WTC11 (cell line): ENCODE data around the gene OR2F1. TPM values are rescaled to one million over a fixed set of nuclear protein-coding genes. Genes with fewer than 3 reads are reported as not detected.

Source experiments
- ATAC-seq: fragments of 200-7000 bp; cut with Tn5 transposase; 2 replicates; pipeline ENCODE4 v1.10.0; 2021; ENCODE audit warnings: mild to moderate bottlenecking, moderate library complexity
- CTCF ChIA-PET: fragments of 300-600 bp; sonication (Branson Sonifier 250); formaldehyde crosslinking; loops from one replicate; lab custom pipeline; 2021; ENCODE audit warnings: antibody characterized with exemption; lab: Charles Lee
- POLR2A ChIA-PET: fragments of 350-600 bp; sonication (Branson Sonifier 250); formaldehyde crosslinking; loops from one replicate; lab custom pipeline; 2021; ENCODE audit warnings: antibody characterized with exemption; lab: Charles Lee
- DNase-seq: peaks from one replicate; pipeline ENCODE4 v3.0.0; 2021; ENCODE audit warnings: low spot score
- H3K27ac Mint-ChIP-seq: 2 replicates; pipeline ENCODE4 v1.8.0; 2021; ENCODE audit warnings: mixed read lengths
- H3K27me3 Mint-ChIP-seq: 2 replicates; pipeline ENCODE4 v1.8.0; 2021; ENCODE audit warnings: low read depth, mild to moderate bottlenecking, moderate library complexity, mixed read lengths
- H3K36me3 Mint-ChIP-seq: 2 replicates; pipeline ENCODE4 v1.8.0; 2021; ENCODE audit warnings: mixed read lengths
- H3K4me1 Mint-ChIP-seq: 2 replicates; pipeline ENCODE4 v1.8.0; 2022; ENCODE audit warnings: mixed read lengths
- H3K4me3 Mint-ChIP-seq: 2 replicates; pipeline ENCODE4 v1.8.0; 2021; ENCODE audit warnings: mild to moderate bottlenecking, moderate library complexity, mixed read lengths
- H3K9me3 Mint-ChIP-seq: 2 replicates; pipeline ENCODE4 v1.8.0; 2021; ENCODE audit warnings: mixed read lengths
- AFF4 ChIP-seq: sonication (generic); formaldehyde crosslinking; IDR thresholded peaks from 2 replicates; pipeline ENCODE4 v1.8.1; 2023; ENCODE audit warnings: mild to moderate bottlenecking, missing genetic modification reagents, borderline replicate concordance
- GABPB1 ChIP-seq: sonication (generic); formaldehyde crosslinking; IDR thresholded peaks from 2 replicates; pipeline ENCODE4 v1.8.1; 2023; ENCODE audit warnings: mild to moderate bottlenecking, missing genetic modification reagents
- GRHL2 ChIP-seq: fragments of 250-450 bp; sonication (Bioruptor Pico); IDR thresholded peaks from 2 replicates; pipeline ENCODE4 v1.8.0; 2022; ENCODE audit warnings: mild to moderate bottlenecking, moderate library complexity; ENCODE audit not compliant: insufficient replicate concordance, severe bottlenecking
- IRF2 ChIP-seq: sonication (generic); formaldehyde crosslinking; IDR thresholded peaks from 2 replicates; pipeline ENCODE4 v1.8.0; 2022; ENCODE audit warnings: low read depth, missing genetic modification reagents, borderline replicate concordance
- NFYB ChIP-seq: sonication (generic); formaldehyde crosslinking; conservative IDR thresholded peaks from 2 replicates; pipeline ENCODE4 v1.8.0; 2022; ENCODE audit warnings: low read depth, missing genetic modification reagents
- NR2C2 ChIP-seq: sonication (generic); formaldehyde crosslinking; IDR thresholded peaks from 2 replicates; pipeline ENCODE4 v1.8.0; 2022; ENCODE audit warnings: mild to moderate bottlenecking, missing genetic modification reagents
- OVOL2 ChIP-seq: fragments of 250-450 bp; sonication (Bioruptor Pico); IDR thresholded peaks from 2 replicates; pipeline ENCODE4 v1.9.0; 2021; ENCODE audit warnings: mild to moderate bottlenecking, borderline replicate concordance
- SMAD3 ChIP-seq: sonication (generic); formaldehyde crosslinking; IDR thresholded peaks from 2 replicates; pipeline ENCODE4 v1.8.0; 2022; ENCODE audit warnings: missing genetic modification reagents, mild to moderate bottlenecking, borderline replicate concordance
- SOX15 ChIP-seq: fragments of 250-450 bp; sonication (Bioruptor Pico); IDR thresholded peaks from 2 replicates; pipeline ENCODE4 v1.9.0; 2021; ENCODE audit warnings: mild to moderate bottlenecking
- SP1 ChIP-seq: sonication (generic); formaldehyde crosslinking; conservative IDR thresholded peaks from 2 replicates; pipeline ENCODE4 v1.8.1; 2022; ENCODE audit warnings: missing genetic modification reagents
- TEAD1 ChIP-seq: sonication (generic); formaldehyde crosslinking; IDR thresholded peaks from 2 replicates; pipeline ENCODE4 v1.8.0; 2022; ENCODE audit warnings: mild to moderate bottlenecking, missing genetic modification reagents
- TP53 ChIP-seq: sonication (generic); formaldehyde crosslinking; IDR thresholded peaks from 2 replicates; pipeline ENCODE4 v1.8.1; 2023; ENCODE audit warnings: mild to moderate bottlenecking, missing genetic modification reagents
- ZBTB21 ChIP-seq: sonication (generic); formaldehyde crosslinking; IDR thresholded peaks from 2 replicates; pipeline ENCODE4 v1.8.1; 2023; ENCODE audit warnings: mild to moderate bottlenecking, missing genetic modification reagents, borderline replicate concordance
- ZNF281 ChIP-seq: sonication (generic); formaldehyde crosslinking; IDR thresholded peaks from 2 replicates; pipeline ENCODE4 v1.8.0; 2023; ENCODE audit warnings: mild to moderate bottlenecking, missing genetic modification reagents
- total RNA-seq: library from RNA; stranded (reverse); gene quantifications from 3 replicates; pipeline ENCODE4 v1.2.3, GENCODE V29; 2021
- TF ChIP-seq, protein P1 (sequence below): sonication (generic); formaldehyde crosslinking; IDR thresholded peaks from 2 replicates; pipeline ENCODE4 v1.8.0; 2022; ENCODE audit warnings: mild to moderate bottlenecking, missing genetic modification reagents
- TF ChIP-seq, protein P2 (sequence below): sonication (generic); formaldehyde crosslinking; IDR thresholded peaks from 2 replicates; pipeline ENCODE4 v1.8.1; 2022; ENCODE audit warnings: low read depth, mild to moderate bottlenecking, moderate library complexity, missing genetic modification reagents, borderline replicate concordance
- TF ChIP-seq, protein P3 (sequence below): sonication (generic); formaldehyde crosslinking; conservative IDR thresholded peaks from 2 replicates; pipeline ENCODE4 v1.8.1; 2023; ENCODE audit warnings: mild to moderate bottlenecking, low read depth, missing genetic modification reagents, moderate library complexity
- TF ChIP-seq, protein P4 (sequence below): sonication (generic); formaldehyde crosslinking; IDR thresholded peaks from 2 replicates; pipeline ENCODE4 v1.8.1; 2022; ENCODE audit warnings: missing genetic modification reagents, borderline replicate concordance
- TF ChIP-seq, protein P5 (sequence below): sonication (generic); formaldehyde crosslinking; IDR thresholded peaks from 2 replicates; pipeline ENCODE4 v1.8.0; 2022; ENCODE audit warnings: mild to moderate bottlenecking, missing genetic modification reagents

OR2F1 gene
- total RNA-seq, 1 experiment from 2014 or later = not detected

- ATAC-seq (no peak), DNase-seq (no peak)
- H3K27me3 Mint-ChIP-seq = no peaks in the 10 kb centered on the region; the same call in 1 of the 2 replicates
- H3K4me1 Mint-ChIP-seq = no peaks in the 10 kb centered on the region
- H3K36me3 Mint-ChIP-seq = no peaks in the 10 kb centered on the region
- no peak overlapping the region for H3K27ac Mint-ChIP-seq
- ChIA-PET POLR2A (no interaction called here), CTCF (no interaction called here)
- TF ChIP-seq NFYB (CRISPR knock-in tag) (no peak), SMAD3 (CRISPR knock-in tag) (no peak), NR2C2 (CRISPR knock-in tag) (no peak)
- TF ChIP-seq, protein P1, sequence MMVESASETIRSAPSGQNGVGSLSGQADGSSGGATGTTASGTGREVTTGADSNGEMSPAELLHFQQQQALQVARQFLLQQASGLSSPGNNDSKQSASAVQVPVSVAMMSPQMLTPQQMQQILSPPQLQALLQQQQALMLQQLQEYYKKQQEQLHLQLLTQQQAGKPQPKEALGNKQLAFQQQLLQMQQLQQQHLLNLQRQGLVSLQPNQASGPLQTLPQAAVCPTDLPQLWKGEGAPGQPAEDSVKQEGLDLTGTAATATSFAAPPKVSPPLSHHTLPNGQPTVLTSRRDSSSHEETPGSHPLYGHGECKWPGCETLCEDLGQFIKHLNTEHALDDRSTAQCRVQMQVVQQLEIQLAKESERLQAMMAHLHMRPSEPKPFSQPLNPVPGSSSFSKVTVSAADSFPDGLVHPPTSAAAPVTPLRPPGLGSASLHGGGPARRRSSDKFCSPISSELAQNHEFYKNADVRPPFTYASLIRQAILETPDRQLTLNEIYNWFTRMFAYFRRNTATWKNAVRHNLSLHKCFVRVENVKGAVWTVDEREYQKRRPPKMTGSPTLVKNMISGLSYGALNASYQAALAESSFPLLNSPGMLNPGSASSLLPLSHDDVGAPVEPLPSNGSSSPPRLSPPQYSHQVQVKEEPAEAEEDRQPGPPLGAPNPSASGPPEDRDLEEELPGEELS (CRISPR knock-in tag) = no peak
- TF ChIP-seq, protein P2, sequence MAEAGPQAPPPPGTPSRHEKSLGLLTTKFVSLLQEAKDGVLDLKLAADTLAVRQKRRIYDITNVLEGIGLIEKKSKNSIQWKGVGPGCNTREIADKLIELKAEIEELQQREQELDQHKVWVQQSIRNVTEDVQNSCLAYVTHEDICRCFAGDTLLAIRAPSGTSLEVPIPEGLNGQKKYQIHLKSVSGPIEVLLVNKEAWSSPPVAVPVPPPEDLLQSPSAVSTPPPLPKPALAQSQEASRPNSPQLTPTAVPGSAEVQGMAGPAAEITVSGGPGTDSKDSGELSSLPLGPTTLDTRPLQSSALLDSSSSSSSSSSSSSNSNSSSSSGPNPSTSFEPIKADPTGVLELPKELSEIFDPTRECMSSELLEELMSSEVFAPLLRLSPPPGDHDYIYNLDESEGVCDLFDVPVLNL (CRISPR knock-in tag) = no peak
- H3K4me3 Mint-ChIP-seq = no peak overlapping the region
- H3K9me3 Mint-ChIP-seq = peaks cover 5% of the 10 kb centered on the region; the same call in 1 of the 2 replicates
These were observed 22.9 kb upstream of the OR2F1 start for GRCh38 chr7:143931739-143932138.

GRCh38 chr7:143934526-143935325 is 19.9 kb upstream of the OR2F1 start, which contains the start of gene OR2F2:
Gene OR2F2, plus strand, starts transcription at chr7:143935233. Its CDS starts 0 bp downstream, at chr7:143935233.
- Mint-ChIP-seq H3K4me3 (no peak within 1 kb of the TSS), H3K27ac (no peak within 1 kb of the TSS), H3K36me3 (no peaks in the 10 kb centered on the region), H3K27me3 (no peaks in the 10 kb centered on the region; the same call in 1 of the 2 replicates), H3K9me3 (peaks cover 5% of the 10 kb centered on the region; the same call in 1 of the 2 replicates), H3K4me1 (no peaks in the 10 kb centered on the region)
- DNase-seq (no peak), ATAC-seq (no peak)
- CTCF ChIA-PET = no interaction called here
- POLR2A ChIA-PET = no interaction called here
- TF ChIP-seq SP1 (CRISPR knock-in tag) (no peak), IRF2 (CRISPR knock-in tag) (no peak), AFF4 (CRISPR knock-in tag) (no peak), ZNF281 (CRISPR knock-in tag) (no peak), TP53 (CRISPR knock-in tag) (no peak), GABPB1 (CRISPR knock-in tag) (no peak), SOX15 (CRISPR knock-in tag) (no peak), GRHL2 (no peak), ZBTB21 (CRISPR knock-in tag) (no peak), TEAD1 (no peak), OVOL2 (no peak)
- TF ChIP-seq, protein P3, sequence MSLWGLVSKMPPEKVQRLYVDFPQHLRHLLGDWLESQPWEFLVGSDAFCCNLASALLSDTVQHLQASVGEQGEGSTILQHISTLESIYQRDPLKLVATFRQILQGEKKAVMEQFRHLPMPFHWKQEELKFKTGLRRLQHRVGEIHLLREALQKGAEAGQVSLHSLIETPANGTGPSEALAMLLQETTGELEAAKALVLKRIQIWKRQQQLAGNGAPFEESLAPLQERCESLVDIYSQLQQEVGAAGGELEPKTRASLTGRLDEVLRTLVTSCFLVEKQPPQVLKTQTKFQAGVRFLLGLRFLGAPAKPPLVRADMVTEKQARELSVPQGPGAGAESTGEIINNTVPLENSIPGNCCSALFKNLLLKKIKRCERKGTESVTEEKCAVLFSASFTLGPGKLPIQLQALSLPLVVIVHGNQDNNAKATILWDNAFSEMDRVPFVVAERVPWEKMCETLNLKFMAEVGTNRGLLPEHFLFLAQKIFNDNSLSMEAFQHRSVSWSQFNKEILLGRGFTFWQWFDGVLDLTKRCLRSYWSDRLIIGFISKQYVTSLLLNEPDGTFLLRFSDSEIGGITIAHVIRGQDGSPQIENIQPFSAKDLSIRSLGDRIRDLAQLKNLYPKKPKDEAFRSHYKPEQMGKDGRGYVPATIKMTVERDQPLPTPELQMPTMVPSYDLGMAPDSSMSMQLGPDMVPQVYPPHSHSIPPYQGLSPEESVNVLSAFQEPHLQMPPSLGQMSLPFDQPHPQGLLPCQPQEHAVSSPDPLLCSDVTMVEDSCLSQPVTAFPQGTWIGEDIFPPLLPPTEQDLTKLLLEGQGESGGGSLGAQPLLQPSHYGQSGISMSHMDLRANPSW (CRISPR knock-in tag) = no peak
- TF ChIP-seq, protein P4, sequence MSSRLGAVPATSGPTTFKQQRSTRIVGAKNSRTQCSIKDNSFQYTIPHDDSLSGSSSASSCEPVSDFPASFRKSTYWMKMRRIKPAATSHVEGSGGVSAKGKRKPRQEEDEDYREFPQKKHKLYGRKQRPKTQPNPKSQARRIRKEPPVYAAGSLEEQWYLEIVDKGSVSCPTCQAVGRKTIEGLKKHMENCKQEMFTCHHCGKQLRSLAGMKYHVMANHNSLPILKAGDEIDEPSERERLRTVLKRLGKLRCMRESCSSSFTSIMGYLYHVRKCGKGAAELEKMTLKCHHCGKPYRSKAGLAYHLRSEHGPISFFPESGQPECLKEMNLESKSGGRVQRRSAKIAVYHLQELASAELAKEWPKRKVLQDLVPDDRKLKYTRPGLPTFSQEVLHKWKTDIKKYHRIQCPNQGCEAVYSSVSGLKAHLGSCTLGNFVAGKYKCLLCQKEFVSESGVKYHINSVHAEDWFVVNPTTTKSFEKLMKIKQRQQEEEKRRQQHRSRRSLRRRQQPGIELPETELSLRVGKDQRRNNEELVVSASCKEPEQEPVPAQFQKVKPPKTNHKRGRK = no peak
- TF ChIP-seq, protein P5, sequence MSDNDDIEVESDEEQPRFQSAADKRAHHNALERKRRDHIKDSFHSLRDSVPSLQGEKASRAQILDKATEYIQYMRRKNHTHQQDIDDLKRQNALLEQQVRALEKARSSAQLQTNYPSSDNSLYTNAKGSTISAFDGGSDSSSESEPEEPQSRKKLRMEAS (CRISPR knock-in tag) = no peak
